C4-2B (cell line): ENCODE measurements around the gene ILF3.
A peak's percentile ranks its signal among the peaks of the same experiment; 100 is the strongest.

ENCODE experiments used
- H3K27ac ChIP-seq: fragments of 450-650 bp; 2 replicates; pipeline ENCODE4 v1.5.1; 2017
- CTCF ChIP-seq: fragments of 450-650 bp; conservative IDR thresholded peaks from 2 replicates; pipeline ENCODE4 v1.5.1; 2017; ENCODE audit warnings: mild to moderate bottlenecking
- ZFX ChIP-seq: fragments of 450-650 bp; IDR thresholded peaks from 2 replicates; pipeline ENCODE4 v1.6.1; 2017

Gene ILF3

GRCh38 chr19:10740798-10741197 lies 86.7 kb downstream of the ILF3 start:
- no peak for TF ChIP-seq CTCF
- TF ChIP-seq ZFX, result no peak

More at GRCh38 chr19:10740798-10741197, 86.7 kb downstream of the ILF3 start:
- H3K27ac ChIP-seq, result peak overlapping the region; percentile 65
